ENCODE data around the gene CCDC39.

CCDC39 gene

GRCh38 chr3:180601688-180602666, 77.3 kb downstream of the CCDC39 start, which contains the start of gene TTC14 (continued):
- no peak for TF ChIP-seq ZNF555 (tag by site-specific recombination; conservative IDR thresholded peaks at IDR 0.05)
- peak; percentile 90 for TF ChIP-seq ZBTB20 (tag by site-specific recombination; IDR thresholded peaks at IDR 0.05)
- TF ChIP-seq AEBP2 (tag by site-specific recombination; IDR thresholded peaks at IDR 0.05; ENCODE audit: borderline replicate concordance) = no peak
- no peak for TF ChIP-seq RBAK (tag by site-specific recombination; IDR thresholded peaks at IDR 0.05)
- TF ChIP-seq ZNF530 (tag by site-specific recombination; IDR thresholded peaks at IDR 0.05; ENCODE audit: low read depth) = no peak
- TF ChIP-seq ZNF366 (tag by site-specific recombination; conservative IDR thresholded peaks at IDR 0.05) = peak; percentile 26; the same call in 1 of the 2 replicates
- no peak for TF ChIP-seq ATF2 (tag by site-specific recombination; IDR thresholded peaks at IDR 0.05; ENCODE audit: low read depth)
- TF ChIP-seq ZNF660 (tag by site-specific recombination; IDR thresholded peaks at IDR 0.05) = peak; percentile 58
- TF ChIP-seq ZNF433 (tag by site-specific recombination; IDR thresholded peaks at IDR 0.05; ENCODE audit: low read depth) = no peak
- no peak for TF ChIP-seq ZNF16 (tag by site-specific recombination; IDR thresholded peaks at IDR 0.05; ENCODE audit: low read depth)
- no peak for TF ChIP-seq ZNF529 (tag by site-specific recombination; IDR thresholded peaks at IDR 0.05; ENCODE audit: insufficient replicate concordance)
- TF ChIP-seq ZNF23 (tag by site-specific recombination; IDR thresholded peaks at IDR 0.05; ENCODE audit: borderline replicate concordance) = no peak
- TF ChIP-seq ZBTB21 (tag by site-specific recombination; IDR thresholded peaks at IDR 0.05) = peak; percentile 45; the same call in 1 of the 2 replicates
- TF ChIP-seq ZNF121 (tag by site-specific recombination; IDR thresholded peaks at IDR 0.05) = no peak
- TF ChIP-seq TRIM28 (IDR thresholded peaks at IDR 0.05; ENCODE audit: borderline replicate concordance, low read length) = peak; percentile 81; the same call in 1 of the 2 replicates
- no peak for TF ChIP-seq ZNF148 (tag by site-specific recombination; IDR thresholded peaks at IDR 0.05; ENCODE audit: borderline replicate concordance)
- TF ChIP-seq PRDM2 (tag by site-specific recombination; IDR thresholded peaks at IDR 0.05; ENCODE audit: borderline replicate concordance) = no peak
- no peak for TF ChIP-seq ZNF404 (tag by site-specific recombination; IDR thresholded peaks at IDR 0.05)
- peak; percentile 56 for TF ChIP-seq PATZ1 (tag by site-specific recombination; IDR thresholded peaks at IDR 0.05)
- TF ChIP-seq ZNF777 (tag by site-specific recombination; IDR thresholded peaks at IDR 0.05; ENCODE audit: borderline replicate concordance) = no peak
- no peak for TF ChIP-seq YY2 (tag by site-specific recombination; IDR thresholded peaks at IDR 0.05)
- TF ChIP-seq ZNF214 (tag by site-specific recombination; IDR thresholded peaks at IDR 0.05; ENCODE audit: borderline replicate concordance) = peak; percentile 60; the same call in 1 of the 2 replicates
- TF ChIP-seq ZNF48 (tag by site-specific recombination; IDR thresholded peaks at IDR 0.05) = no peak
- TF ChIP-seq ZNF488 (tag by site-specific recombination; IDR thresholded peaks at IDR 0.05) = no peak

All from HEK293 (cell line).